Stimulated activated CD4-positive, alpha-beta T cell treated with anti-CD3 and anti-CD28 coated beads, Interleukin-4, amount 100 ng/mL, for 1 hour (primary cell): ENCODE measurements around the gene KCTD5.

Experiments used
- DNase-seq: peaks from one replicate; pipeline ENCODE4 v3.0.0-alpha.2; 2020

Gene KCTD5

DNA sequence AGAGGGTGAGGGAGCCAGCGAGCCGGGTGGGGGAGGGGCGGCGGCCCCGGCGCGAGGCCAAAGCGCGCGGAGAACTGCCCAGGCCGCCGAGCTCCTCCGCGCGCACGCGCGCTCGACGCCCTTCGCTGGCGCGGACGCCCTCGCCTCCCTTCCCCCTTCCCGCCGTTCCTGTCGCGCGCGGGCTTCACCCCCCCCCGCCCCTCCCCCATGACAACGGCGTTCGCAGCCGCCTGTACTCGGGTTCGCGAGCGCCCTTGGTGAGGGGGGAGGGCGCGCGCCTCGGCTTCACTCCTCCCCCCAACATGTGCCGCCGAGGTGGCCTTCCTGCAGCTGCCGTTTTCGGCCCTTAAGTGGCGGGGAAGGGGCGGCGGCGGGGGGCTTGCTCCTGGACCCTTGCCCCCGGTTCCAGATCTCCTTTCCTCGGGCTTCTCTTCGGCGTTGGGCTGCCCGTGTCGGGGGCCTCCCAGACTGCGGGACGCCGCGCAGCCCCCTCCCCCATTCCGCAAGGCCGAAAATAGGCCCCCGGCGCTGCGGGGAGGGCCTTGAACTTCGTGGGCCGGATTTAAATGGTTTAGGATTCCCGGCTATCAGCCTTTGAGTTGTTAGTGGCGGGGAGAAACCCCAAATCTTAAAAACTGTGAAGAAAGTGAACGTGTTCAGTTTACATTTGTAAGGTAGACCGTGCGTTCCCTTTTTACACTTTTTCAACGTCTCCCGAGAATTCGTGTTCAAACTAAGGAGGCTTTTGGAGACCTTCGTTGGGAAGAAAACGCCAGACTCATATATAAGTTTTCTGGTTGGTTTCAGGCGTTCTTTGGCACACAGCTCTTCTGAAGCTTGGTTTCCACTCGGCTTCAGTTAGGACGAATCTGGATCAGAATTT, 70.8 kb downstream of the KCTD5 start:
- peak; percentile 71 for DNase-seq

DNA sequence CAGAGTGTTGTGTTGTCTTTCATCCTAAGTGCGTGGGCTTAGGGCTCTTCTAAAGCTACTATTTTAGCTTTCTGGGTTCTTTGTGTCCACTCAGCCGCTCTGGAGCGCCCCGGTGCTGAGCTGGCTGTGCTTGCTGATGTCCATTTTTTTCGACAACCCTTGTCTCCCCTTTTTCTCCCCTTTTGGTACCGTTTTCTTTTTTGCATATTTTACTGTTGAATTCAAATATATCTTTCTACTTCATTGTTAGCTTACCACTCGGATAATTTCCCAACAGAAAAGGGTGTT, 71.4 kb downstream of the KCTD5 start:
- no peak for DNase-seq

DNA sequence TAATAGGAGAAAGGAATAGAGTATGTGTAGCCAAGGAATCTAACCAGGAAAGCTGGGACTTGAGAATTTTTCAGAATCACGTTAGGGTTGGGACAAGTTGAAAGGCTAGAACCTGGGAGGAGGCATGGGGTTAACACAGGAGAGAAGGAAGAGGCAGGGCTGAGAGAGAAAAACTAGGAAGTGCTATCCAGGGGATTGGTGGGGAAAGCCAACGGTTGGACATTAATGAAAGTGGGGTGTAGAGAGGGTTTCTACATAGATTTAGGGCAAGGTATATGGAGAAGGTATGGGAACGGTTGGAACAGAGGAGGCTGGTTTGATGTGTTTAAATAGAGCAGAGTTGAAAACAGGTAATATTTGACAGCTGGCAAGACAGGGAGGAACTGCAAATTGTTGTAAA, 72.8 kb downstream of the KCTD5 start:
- DNase-seq: no peak

- DNase-seq: no peak
Measured at GRCh38 chr16:2756288-2757015, 74.1 kb downstream of the KCTD5 start.

- no peak for DNase-seq
Measured at GRCh38 chr16:2757344-2757743, 75.0 kb downstream of the KCTD5 start.
